Hematopoietic multipotent progenitor cell (in vitro differentiated cells): ENCODE data around the gene ZC3HAV1. TPM values are rescaled to one million over a fixed set of nuclear protein-coding genes. Genes with fewer than 3 reads are reported as not detected.
"Not testable (repeated sequence)": the region's sequence is repeated elsewhere in the genome, so short reads cannot be mapped to it uniquely, and the experiment has no call there.

ENCODE experiments used
- DNase-seq, 3 donors: peaks; one replicate each; pipeline ENCODE4 v3.0.0-alpha.2; 2011 to 2015; ENCODE audit warnings: low read depth in 2 of 3, low spot score in 2 of 3
- total RNA-seq: library from RNA; depleted of rRNA; stranded (reverse); fragments of >200 nt; gene quantifications from one replicate; pipeline ENCODE4 v1.2.3, GENCODE V29; 2012

The ZC3HAV1 gene
- total RNA-seq, 1 donor: 71.9 TPM

DNA sequence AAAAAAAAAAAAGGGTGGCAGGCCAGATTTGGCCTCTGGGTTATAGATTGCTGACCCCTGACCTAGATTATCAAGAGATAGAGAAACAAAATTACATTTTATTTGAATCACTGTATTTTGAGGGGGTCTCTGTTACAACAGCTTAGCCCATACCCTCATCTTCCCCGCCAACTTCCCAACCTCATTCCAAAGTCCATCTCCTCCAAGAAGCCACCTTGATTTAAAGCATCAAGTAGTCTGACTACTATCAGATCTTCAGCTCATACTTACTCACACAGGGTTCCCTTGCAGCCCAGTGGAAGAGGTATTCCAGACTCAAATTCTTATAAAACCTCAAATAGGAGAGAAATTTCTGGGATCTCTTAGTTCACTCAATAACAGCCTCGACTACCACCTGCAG lies 20.4 kb downstream of the ZC3HAV1 start:
- no peak for DNase-seq

DNA sequence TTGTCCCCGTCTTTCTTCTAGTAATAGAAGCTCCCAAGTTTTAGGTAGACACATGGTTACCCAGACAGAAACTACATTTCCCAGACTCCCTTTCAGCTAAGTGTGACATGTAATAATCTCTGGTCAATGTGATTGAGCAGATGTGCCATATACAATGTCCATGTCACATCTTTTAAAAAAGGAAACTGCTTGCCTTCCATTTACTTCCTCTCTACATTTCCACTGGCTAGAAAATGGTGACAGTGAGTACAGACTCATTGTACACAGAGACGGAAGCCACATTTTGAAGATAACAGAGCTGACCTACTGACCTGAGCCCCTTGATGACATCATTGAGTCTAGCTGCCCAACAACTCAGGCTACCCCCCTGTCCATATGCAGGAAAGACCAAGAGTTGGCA lies 21.3 kb downstream of the ZC3HAV1 start:
- no peak for DNase-seq

GRCh38 chr7:139087212-139087611 lies 22.3 kb downstream of the ZC3HAV1 start:
- no peak for DNase-seq

DNA sequence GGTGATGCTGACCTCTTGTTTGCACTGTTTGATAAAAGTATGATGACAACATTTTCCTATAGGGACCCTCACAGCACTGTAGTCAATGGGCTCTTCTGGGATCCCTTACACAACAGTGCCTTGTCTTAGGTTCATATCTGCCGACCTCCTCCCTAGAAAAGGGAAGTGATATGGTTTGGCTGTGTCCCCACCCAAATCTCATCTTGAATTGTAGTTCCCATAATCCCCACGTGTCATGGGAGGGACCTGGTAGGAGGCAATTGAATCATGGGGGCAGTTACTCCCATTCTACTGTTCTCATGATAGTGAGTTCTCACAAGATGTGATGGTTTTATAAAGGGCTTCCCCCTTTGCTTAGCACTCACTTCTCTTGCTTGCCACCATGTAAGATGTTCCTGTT lies 23.1 kb downstream of the ZC3HAV1 start:
- no peak for DNase-seq

- no peak for DNase-seq
Observed at GRCh38 chr7:139084709-139085108, 24.8 kb downstream of the ZC3HAV1 start.

DNA sequence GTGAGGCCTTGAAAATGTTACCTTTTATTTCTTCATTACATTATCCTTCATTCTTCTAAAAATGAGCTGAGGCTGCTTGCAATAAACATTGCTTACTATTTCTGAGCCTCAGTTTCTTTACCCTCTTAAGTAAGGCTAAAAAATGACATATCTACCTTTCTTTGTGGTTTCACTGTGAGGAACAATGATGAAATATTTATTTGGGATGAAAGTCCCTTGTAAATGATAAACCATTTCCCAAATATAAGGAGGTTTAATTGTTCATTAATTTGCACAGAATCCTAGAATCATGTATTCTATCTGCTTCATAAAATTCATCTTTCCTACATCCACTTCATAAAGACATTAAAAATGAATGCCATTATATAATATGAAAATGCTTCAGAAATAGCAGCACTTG lies 27.9 kb downstream of the ZC3HAV1 start:
- DNase-seq: no peak

DNA sequence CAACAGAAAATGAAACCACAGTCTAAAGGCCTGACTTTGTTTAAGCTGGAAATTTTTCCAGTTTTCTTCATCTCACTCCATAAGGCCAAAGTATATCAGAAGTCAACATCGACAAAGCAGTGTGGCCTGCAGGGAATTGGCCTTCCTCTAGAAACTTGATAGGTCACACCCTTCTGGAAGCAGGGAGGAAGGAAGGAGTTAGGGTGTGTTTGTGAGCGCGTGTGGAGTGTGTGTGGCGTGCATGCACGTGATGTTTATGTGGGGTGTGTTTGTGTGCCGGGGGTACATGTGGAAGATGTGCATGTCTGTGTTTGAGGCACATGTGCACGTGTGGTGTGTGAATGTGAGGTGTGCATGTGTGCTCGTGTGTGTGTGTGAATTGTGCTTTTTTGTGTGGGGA lies 28.6 kb downstream of the ZC3HAV1 start:
- DNase-seq: no peak

DNA sequence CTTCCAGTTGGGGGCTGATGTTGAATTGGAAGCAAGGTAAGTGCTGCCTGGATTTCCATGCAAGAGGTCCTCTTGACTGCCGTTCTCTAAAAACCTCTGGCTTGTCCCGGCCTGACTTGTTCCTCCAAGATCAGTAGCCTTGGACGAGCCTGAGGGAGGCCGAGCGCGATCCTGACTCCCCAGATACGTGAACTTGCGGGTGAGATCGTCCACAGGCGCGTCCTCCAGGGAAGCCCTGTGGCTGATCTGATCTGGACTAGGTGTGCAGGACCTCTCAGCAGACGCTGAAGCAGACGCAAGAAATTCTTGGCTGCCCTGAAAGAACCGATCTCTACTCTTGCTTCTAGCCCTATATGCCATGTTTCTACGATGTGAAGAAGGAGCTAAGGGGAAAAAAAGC lies 29.7 kb downstream of the ZC3HAV1 start:
- no peak for DNase-seq

GRCh38 chr7:139078911-139079310 lies 30.6 kb downstream of the ZC3HAV1 start:
- DNase-seq: no peak

DNA sequence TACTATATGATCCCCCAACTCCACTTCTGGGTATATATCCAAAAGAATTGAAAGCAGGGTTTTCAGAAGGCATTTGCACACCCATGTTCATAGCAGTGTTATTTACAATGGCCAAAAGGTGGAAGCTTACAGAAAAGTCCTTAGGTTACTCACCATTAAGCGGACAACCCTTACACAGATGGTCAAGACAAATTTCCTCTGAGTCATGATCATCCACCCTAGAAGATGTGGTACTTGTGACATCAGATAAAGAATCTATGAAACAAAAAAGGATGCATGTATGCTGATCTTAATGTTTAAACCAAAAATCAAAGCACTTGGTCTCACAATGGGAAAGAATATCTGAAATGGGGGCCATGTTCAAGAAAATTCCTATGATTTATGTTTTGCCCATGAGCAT lies 31.1 kb downstream of the ZC3HAV1 start:
- DNase-seq: no peak

DNA sequence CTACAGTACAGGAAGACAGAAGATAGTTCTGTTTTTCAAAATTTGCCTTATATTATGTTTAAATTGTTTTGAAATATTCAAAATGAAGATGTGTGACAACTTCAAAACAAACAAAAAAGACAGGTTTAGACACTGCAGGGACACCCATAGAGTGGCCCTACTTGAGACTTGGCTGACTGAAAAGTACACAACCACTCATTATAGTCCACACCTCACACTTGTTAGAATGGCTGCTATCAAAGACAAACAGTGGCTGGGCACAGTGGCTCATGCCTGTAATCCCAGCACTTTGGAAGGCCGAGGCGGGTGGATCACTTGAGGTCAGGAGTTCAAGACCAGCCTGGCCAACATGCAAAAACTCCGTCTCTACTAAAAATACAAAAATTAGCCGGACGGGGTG lies 31.8 kb downstream of the ZC3HAV1 start:
- not testable (repeated sequence) for DNase-seq

GRCh38 chr7:139075871-139076686 lies 33.4 kb downstream of the ZC3HAV1 start:
- DNase-seq: no peak

DNA sequence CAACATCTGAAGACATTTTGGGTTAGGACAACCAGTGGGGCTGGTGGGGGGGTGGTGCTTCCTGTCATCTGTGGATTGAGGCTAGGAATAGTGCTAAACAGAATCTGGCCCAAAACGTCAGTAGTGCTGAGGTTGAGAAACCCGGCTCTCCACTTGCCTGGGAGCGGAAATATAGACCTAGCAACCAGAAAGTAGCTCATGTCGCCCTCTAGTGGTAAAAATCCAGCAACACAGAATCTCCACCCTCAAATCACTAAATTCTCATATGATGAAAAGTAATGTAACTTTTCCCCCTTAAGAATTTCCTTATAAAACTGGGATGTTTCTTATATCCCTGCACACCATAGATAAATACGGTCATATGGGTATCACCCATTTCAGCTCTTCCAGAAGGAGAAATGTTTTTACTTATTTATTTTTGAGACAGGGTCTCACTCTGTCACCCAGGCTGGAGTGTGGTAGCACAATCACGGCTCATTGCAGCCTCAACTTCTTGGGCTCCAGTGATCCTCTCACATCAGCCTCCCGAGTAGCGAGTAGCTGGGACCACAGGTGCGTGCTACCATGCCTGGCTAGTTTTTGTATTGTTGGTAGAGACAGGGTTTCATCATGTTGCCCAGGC lies 34.4 kb downstream of the ZC3HAV1 start:
- peak; percentile 62 to 81 (median 76) for DNase-seq

DNA sequence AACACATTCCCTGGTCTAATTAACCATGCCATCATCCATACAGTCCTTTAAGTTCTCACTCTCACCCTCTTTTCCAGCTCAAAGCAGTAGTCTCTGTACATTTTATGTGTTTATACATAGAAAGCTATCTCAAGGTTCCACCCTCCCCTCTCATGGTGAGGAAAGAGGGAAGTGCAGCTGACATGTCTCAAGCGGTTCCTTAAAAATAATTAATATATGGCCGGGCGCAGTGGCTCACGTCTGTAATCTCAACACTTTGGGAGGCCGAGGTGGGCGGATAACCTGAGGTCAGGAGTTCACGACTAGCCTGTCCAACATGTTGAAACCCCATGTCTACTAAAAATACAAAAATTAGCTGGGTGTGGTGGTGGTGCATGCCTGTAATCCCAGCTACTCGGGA lies 36.7 kb downstream of the ZC3HAV1 start:
- DNase-seq: peak in 2 of 3 donors; percentile 43 to 63

DNA sequence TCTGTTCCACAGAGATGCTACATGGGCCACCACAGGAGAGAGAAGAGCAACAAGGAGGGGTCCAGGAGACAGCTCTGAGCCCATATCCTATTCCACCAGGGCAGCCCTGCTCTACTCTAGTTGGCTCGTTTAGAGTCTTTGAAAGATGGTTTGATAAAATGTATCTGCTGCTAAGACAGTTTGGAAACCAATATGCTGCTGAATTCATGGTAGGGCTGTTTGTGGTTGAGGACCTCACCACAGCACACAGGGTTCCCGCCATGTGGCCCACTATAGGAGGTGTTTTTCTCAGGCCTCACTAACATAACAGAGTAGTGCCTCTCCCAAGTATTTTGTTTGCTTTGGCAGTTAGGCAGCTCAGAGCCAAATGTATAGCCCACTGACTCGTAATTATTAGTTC lies 37.8 kb downstream of the ZC3HAV1 start:
- DNase-seq: peak in 1 of 3 donors; percentile 20

DNA sequence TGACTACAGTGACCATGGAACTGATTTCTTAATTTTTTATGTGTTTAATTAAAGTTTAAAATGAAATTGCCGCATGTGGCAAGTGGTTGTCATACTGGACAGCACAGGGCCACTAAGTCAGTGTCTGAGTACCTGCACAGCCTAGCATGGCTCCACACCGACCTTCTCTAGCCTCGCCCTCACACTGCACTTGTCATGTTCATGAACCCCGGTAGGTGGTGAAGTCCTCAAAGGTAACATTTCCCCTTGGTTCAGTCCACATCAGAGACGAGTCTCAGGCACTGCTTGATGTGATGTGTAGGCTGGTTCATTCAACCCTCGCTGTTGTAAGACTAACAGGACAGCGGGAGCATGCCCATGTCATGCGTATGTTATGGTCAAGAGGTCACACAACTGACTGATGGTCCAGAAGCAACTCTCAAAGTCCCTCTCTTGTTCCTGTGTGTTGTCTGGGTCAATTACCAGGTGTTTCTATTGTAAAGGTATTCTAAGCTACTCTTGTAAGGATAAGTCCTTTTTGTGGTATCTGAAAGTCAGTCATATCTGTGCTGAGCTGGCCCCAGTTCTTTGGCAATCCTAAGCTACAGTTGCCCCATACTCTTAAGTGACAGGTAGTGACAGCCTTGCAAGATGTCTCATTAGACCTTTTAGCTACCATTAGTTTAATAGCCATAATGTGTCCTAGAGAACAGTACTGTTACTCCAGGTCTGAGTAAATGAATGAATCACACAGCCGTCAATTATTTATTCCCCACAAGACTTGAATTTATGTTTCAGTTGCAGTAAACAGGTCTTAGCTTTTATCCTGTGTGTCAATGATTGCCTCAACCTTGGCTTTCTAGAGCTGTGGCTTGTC lies 40.7 kb downstream of the ZC3HAV1 start:
- no peak for DNase-seq

- no peak for DNase-seq
Observed at GRCh38 chr7:139066315-139066714, 43.2 kb downstream of the ZC3HAV1 start.

- DNase-seq: no peak
Observed at GRCh38 chr7:139065323-139065722, 44.2 kb downstream of the ZC3HAV1 start.

GRCh38 chr7:139061416-139061815 lies 48.1 kb downstream of the ZC3HAV1 start:
- no peak for DNase-seq

- no peak for DNase-seq
Observed at GRCh38 chr7:139060695-139061237, 48.8 kb downstream of the ZC3HAV1 start.

DNA sequence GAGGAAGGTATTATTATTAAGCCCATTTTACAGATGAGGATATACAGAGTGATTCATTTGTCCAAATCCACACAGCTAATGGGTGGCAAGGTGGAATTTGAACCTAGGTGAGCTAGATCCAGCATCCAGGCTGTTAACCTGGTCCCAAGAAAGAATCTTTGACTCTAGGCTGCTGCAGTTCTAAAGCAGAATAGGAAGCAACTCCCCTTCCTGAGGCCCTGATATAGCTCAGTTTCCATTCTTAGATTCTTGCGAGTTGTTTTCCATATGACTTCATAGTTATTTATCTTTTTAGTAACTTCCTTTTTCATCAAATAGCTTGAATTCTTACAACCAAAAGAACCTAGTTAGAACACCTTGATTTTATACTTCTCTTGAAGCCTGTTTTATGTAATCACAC lies 49.6 kb downstream of the ZC3HAV1 start:
- no peak for DNase-seq
